DND-41 (cell line): ENCODE data around the gene IWS1.
A peak's percentile ranks its signal among the peaks of the same experiment; 100 is the strongest.

Source experiments
- ATAC-seq: fragments of 200-7000 bp; cut with Tn5 transposase; 3 replicates; pipeline ENCODE4 v1.9.1; 2021; ENCODE audit warnings: low read depth; ENCODE audit not compliant: insufficient read depth
- DNase-seq: peaks from one replicate; pipeline ENCODE4 v3.0.0-alpha.2; 2020
- H2AFZ ChIP-seq: 2 replicates; pipeline ENCODE4 v1.6.0; 2012; ENCODE audit warnings: low read depth, low read length
- H3K27ac ChIP-seq: 2 replicates; pipeline ENCODE4 v1.5.1; 2012; ENCODE audit warnings: low read length, inconsistent platforms
- H3K27me3 ChIP-seq: fragments of 200-600 bp; sonication (generic); 2 replicates; pipeline ENCODE4 v1.6.0; 2012; ENCODE audit warnings: low read length, mild to moderate bottlenecking, inconsistent platforms; ENCODE audit not compliant: insufficient read depth, poor library complexity
- H3K36me3 ChIP-seq: 2 replicates; pipeline ENCODE4 v1.5.1; 2012; ENCODE audit warnings: low read length, inconsistent platforms; ENCODE audit not compliant: insufficient read depth
- H3K4me1 ChIP-seq: 2 replicates; pipeline ENCODE4 v1.5.1; 2012; ENCODE audit warnings: mild to moderate bottlenecking, low read length; ENCODE audit not compliant: insufficient read depth
- H3K4me2 ChIP-seq: 2 replicates; pipeline ENCODE4 v1.6.0; 2012; ENCODE audit warnings: mild to moderate bottlenecking, moderate library complexity, low read length, inconsistent platforms; ENCODE audit not compliant: insufficient read depth
- H3K4me3 ChIP-seq, 2 experiments: fragments of 200-600 bp in 1 of 2; shearing (Covaris generic) in 1 of 2; 2 replicates each; pipeline ENCODE4 v1.5.1; 2012 to 2016; ENCODE audit warnings: inconsistent platforms in 2 of 2, low read length in 2 of 2, mild to moderate bottlenecking in 2 of 2, low read depth in 1 of 2, moderate library complexity in 1 of 2
- H3K79me2 ChIP-seq: 2 replicates; pipeline ENCODE4 v1.6.0; 2012; ENCODE audit warnings: low read length, inconsistent platforms; ENCODE audit not compliant: insufficient read depth
- H3K9ac ChIP-seq: 2 replicates; pipeline ENCODE4 v1.6.0; 2012; ENCODE audit warnings: low read depth, mild to moderate bottlenecking, inconsistent platforms, low read length, moderate library complexity
- H3K9me3 ChIP-seq: 2 replicates; pipeline ENCODE4 v1.5.1; 2012; ENCODE audit warnings: low read length, moderate library complexity, mild to moderate bottlenecking, inconsistent platforms; ENCODE audit not compliant: insufficient read depth, severe bottlenecking
- H4K20me1 ChIP-seq: 2 replicates; pipeline ENCODE4 v1.6.0; 2012; ENCODE audit warnings: low read length; ENCODE audit not compliant: insufficient read depth
- CTCF ChIP-seq: IDR thresholded peaks from 2 replicates; pipeline ENCODE4 v1.5.1; 2012; ENCODE audit warnings: borderline replicate concordance, low read length, moderate library complexity, mild to moderate bottlenecking; ENCODE audit not compliant: poor library complexity, severe bottlenecking; ENCODE audit errors: extremely low read depth
- EZH2 ChIP-seq: IDR thresholded peaks from 3 replicates; pipeline ENCODE4 v1.6.1; 2012; ENCODE audit warnings: borderline replicate concordance, low read depth, mild to moderate bottlenecking, moderate library complexity, low read length, inconsistent platforms; ENCODE audit not compliant: severe bottlenecking

The IWS1 gene

GRCh38 chr2:127537644-127538043 is 11.4 kb upstream of the IWS1 start:
- no peak overlapping the region for H3K9ac ChIP-seq
- no peak overlapping the region for H2AFZ ChIP-seq
- no peak for ATAC-seq
- H3K27ac ChIP-seq = no peak overlapping the region
- H3K4me2 ChIP-seq = no peak overlapping the region
- no peaks in the 10 kb centered on the region for H3K9me3 ChIP-seq
- H3K36me3 ChIP-seq = no peaks in the 10 kb centered on the region
- no peak for DNase-seq
- H3K4me3 ChIP-seq = no peak overlapping the region
- no peaks in the 10 kb centered on the region for H3K27me3 ChIP-seq
- H3K4me1 ChIP-seq = no peaks in the 10 kb centered on the region
- H4K20me1 ChIP-seq = no peaks in the 10 kb centered on the region
- no peak for TF ChIP-seq CTCF
- no peak for TF ChIP-seq EZH2
- no peaks in the 10 kb centered on the region for H3K79me2 ChIP-seq

- Histone ChIP-seq H3K27me3 (no peaks in the 10 kb centered on the region), H3K27ac (no peak overlapping the region), H3K36me3 (no peaks in the 10 kb centered on the region), H3K4me1 (no peaks in the 10 kb centered on the region), H3K79me2 (no peaks in the 10 kb centered on the region), H3K4me2 (no peak overlapping the region), H3K9me3 (no peaks in the 10 kb centered on the region), H3K9ac (no peak overlapping the region), H4K20me1 (no peaks in the 10 kb centered on the region), H3K4me3 (no peak overlapping the region), H2AFZ (no peak overlapping the region)
- TF ChIP-seq CTCF (no peak), EZH2 (no peak)
- no peak for DNase-seq
- ATAC-seq = no peak
These were observed 10.6 kb upstream of the IWS1 start for GRCh38 chr2:127536707-127537541.

- Histone ChIP-seq H3K4me3 (no peak overlapping the region), H3K36me3 (no peaks in the 10 kb centered on the region), H4K20me1 (no peaks in the 10 kb centered on the region), H3K9me3 (no peaks in the 10 kb centered on the region), H2AFZ (no peak overlapping the region), H3K79me2 (no peaks in the 10 kb centered on the region), H3K27ac (no peak overlapping the region), H3K9ac (no peak overlapping the region), H3K4me1 (no peaks in the 10 kb centered on the region), H3K27me3 (no peaks in the 10 kb centered on the region), H3K4me2 (no peak overlapping the region)
- TF ChIP-seq EZH2 (no peak), CTCF (no peak)
- ATAC-seq (0 out of 3 replicates have a peak, but pooled peaks have one; percentile 19), DNase-seq (no peak)
These were observed 9.6 kb upstream of the IWS1 start for GRCh38 chr2:127535918-127536317.
